Measurements from ENCODE around the gene GNPTG.
"Not testable (repeated sequence)": the region's sequence is repeated elsewhere in the genome, so short reads cannot be mapped to it uniquely, and the experiment has no call there.

Gene GNPTG

DNA sequence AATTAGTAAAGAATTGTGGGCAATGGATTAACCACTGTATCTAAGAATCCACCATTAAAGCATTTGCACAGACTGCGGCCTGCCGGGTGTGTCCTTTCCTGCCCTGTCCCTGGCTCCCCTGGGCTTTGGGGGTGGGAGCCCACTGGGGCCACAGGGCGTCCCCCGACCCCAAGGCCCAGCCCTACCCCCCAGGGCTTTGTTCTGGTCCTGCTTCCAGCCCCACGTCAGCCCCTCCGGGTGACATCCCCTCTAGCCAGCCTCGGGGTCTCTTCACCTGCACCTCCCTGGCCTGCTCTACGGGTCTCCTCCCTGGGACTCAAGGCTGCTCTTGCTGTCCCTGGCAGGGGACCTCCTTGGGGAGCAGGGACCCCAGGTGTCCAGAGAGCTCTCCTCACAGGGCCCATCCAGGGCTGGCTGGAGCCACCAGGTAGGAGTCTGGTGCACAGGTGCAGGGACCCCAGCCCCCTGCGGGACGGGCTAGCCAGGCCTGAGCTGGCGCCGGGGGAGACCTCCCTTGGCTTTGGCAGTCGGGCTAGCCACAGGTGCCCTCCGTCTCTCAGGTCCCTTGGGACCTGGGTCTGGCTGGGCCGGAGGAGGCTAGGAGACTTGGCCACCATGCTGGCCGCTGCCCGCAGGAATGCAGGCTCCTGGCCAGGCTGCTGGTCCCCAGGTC is 24.6 kb upstream of the GNPTG start:
- H3K27me3 Mint-ChIP-seq = peaks cover 6% of the 10 kb centered on the region
- H3K4me1 Mint-ChIP-seq = peaks cover 7% of the 10 kb centered on the region
- H3K27ac Mint-ChIP-seq = no peak overlapping the region
- no peaks in the 10 kb centered on the region for H3K36me3 Mint-ChIP-seq
- H3K4me3 Mint-ChIP-seq = no peak overlapping the region
- H3K9me3 Mint-ChIP-seq = no peaks in the 10 kb centered on the region

DNA sequence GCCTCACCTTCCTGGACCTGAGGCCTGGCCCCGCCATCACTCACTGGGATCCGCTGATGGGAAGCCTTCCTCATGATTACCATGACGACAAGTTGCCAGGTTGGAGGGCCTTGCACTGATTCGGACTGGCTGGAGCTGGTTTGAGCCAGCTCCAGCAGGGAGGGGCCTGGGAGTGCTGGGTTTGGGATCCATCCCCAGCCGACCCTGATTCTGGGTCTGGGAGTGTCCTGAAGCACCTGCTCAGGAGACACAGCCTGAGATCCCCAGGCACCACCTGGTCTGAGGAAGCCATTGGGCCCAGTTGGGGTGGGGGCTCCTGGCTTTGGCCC is 24.1 kb upstream of the GNPTG start:
- Mint-ChIP-seq H3K27me3 (peaks cover 7% of the 10 kb centered on the region), H3K4me1 (peaks cover 10% of the 10 kb centered on the region), H3K4me3 (no peak overlapping the region), H3K27ac (no peak overlapping the region), H3K9me3 (no peaks in the 10 kb centered on the region), H3K36me3 (no peaks in the 10 kb centered on the region)

GRCh38 chr16:1328136-1328535 is 23.6 kb upstream of the GNPTG start:
- not testable (repeated sequence) for H3K27me3 Mint-ChIP-seq, H3K9me3 Mint-ChIP-seq, H3K4me3 Mint-ChIP-seq, H3K27ac Mint-ChIP-seq, H3K36me3 Mint-ChIP-seq
- peaks cover 13% of the 10 kb centered on the region for H3K4me1 Mint-ChIP-seq

DNA sequence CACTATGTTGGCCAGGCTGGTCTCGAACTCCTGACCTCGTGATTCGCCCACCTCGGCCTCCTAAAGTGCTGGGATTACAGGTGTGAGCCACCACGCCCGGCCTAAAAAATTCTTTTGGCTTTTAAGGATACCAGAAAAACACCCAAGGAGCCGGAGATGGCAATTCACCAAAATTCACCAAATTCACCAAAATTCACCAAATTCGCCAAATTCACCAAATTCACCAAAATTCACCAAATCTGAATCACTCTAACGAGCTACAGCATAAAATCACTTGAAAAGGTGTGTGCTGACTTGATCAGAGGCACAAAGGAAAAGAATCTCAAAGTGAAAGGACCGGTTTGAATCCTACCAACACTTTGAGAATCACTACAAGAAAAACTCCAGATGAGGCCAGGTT is 22.8 kb upstream of the GNPTG start:
- H3K36me3 Mint-ChIP-seq, H3K9me3 Mint-ChIP-seq, H3K27ac Mint-ChIP-seq, H3K4me3 Mint-ChIP-seq, H3K27me3 Mint-ChIP-seq: not testable (repeated sequence)
- peaks cover 13% of the 10 kb centered on the region for H3K4me1 Mint-ChIP-seq

DNA sequence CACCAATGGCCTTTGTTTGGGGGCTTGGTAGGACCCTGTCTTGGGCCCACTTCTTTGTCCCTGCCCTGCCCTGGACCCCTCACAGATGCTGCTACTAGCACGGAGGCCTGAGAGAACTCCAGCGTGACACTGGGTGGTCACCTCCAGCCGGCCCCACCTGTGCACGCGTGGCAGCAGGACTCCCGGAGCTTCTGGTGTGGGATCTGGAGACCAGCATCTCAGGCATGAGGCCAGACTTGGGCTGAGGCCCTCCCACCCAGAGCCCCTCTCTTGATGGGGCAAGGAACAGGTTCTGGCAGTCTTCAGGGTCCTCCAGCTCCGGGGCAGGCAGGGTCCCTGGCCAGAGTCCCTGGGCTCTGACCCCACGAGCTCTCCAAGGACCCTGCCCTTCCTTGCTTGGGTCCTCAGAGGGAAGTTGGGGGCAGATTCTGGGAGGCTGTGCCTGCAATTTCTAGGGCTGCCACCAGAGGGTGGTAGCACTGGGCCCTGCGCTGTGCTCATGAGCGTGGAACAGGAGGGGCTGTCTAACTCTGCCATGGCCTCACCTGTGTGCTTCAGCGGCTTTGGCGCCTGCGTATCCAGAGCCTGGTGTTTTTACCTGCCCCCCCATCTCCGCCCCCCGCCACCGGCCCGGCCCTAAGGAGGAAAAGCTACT is 21.3 kb upstream of the GNPTG start:
- Mint-ChIP-seq H3K9me3 (no peaks in the 10 kb centered on the region), H3K27ac (no peak overlapping the region)

GRCh38 chr16:1330931-1331711 is 20.6 kb upstream of the GNPTG start:
- H3K9me3 Mint-ChIP-seq = no peaks in the 10 kb centered on the region
- no peak overlapping the region for H3K27ac Mint-ChIP-seq
- peaks cover 11% of the 10 kb centered on the region for H3K27me3 Mint-ChIP-seq
- H3K4me3 Mint-ChIP-seq = peak overlapping the region; percentile 36
- H3K36me3 Mint-ChIP-seq = no peaks in the 10 kb centered on the region
- H3K4me1 Mint-ChIP-seq = peaks cover 13% of the 10 kb centered on the region

More for the DNA sequence above, 21.3 kb upstream of the GNPTG start:
- Mint-ChIP-seq H3K36me3 (no peaks in the 10 kb centered on the region), H3K27me3 (peaks cover 11% of the 10 kb centered on the region), H3K4me3 (no peak overlapping the region), H3K4me1 (peaks cover 13% of the 10 kb centered on the region)

DNA sequence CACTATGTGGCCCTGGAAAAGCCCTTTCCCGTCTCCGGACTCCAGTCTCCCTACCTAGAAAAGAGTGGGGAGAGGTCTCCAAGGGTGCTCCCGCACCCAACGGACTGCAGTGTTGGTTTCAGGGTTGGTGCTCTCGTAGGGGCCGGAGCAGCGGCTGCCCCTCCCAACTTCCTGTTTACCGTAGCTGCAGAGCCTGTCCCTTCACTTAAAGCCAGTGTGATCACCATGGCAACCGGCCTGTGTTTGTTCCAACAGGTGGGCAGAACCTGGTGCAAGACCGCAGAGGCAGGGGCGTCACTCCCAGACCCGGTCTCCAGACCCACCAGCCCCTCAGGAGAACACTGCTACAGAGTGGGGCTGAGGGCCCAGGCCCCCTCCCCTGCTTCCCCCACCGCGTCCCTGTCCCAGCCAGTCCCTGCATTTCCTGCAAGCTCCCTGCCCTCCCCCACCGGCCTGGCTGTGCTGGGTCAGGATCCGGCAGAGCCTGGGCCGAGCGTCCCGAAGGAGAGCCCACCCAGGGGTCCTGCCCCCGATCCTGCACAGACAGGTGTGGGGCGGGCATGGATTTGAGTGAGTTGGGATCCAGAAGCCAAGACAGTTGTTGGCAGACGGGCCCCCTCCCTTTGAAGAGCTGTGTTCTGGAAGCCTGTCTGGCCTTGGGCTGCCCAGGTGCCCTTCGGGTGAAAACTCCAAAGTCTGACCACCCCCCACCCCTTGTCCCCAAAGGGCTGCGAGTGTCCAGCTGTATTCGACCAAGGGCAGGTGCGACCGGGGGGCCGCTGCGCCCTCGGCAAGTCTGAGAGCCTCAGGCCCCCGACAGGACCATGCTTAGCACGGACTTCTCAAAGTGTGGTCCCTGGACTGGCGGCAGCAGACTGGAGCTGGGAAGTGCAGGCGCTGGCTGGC is 19.8 kb upstream of the GNPTG start:
- Mint-ChIP-seq H3K27ac (no peak overlapping the region), H3K4me1 (peaks cover 13% of the 10 kb centered on the region), H3K9me3 (no peaks in the 10 kb centered on the region), H3K36me3 (no peaks in the 10 kb centered on the region), H3K27me3 (peaks cover 11% of the 10 kb centered on the region), H3K4me3 (peak overlapping the region; percentile 78)

DNA sequence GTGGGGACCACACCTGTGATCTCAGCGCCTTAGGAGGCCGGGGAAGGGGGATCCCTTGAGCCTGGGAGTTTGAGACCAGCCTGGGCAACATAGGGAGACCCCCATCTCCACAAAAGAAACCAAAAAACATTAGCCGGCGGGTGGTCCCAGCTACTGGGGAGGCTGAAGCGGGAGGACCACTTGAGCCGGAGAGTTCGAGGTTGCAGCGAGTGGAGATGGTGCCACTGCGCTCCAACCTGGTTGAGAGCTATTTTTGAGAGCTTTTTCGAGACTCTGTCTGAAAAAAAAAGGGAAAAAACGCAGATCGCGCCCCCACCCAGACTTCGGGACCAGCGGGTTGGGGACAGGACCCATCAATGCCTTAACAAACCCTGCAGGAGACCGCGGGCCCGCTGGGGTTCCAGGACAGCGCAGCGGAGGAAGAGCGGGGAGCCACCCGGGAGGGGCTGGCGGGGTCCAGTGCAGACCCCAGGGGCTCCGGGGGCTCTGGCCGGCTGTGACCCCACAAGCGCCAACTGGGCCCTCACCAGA is 19.0 kb upstream of the GNPTG start:
- H3K27ac Mint-ChIP-seq = no peak overlapping the region
- peaks cover 13% of the 10 kb centered on the region for H3K4me1 Mint-ChIP-seq
- H3K36me3 Mint-ChIP-seq = no peaks in the 10 kb centered on the region
- no peaks in the 10 kb centered on the region for H3K9me3 Mint-ChIP-seq
- H3K27me3 Mint-ChIP-seq = peaks cover 11% of the 10 kb centered on the region
- peak overlapping the region; percentile 78 for H3K4me3 Mint-ChIP-seq

GRCh38 chr16:1333149-1333812 is 18.4 kb upstream of the GNPTG start, which contains the start of gene BAIAP3:
BAIAP3 (plus strand) TSS chr16:1333645; CDS start chr16:1338550, 4,905 bp downstream.
- Mint-ChIP-seq H3K27ac (no peak within 1 kb of the TSS), H3K9me3 (no peaks in the 10 kb centered on the region)

GRCh38 chr16:1333854-1334700 is 17.7 kb upstream of the GNPTG start:
- Mint-ChIP-seq H3K4me1 (peaks cover 13% of the 10 kb centered on the region), H3K36me3 (no peaks in the 10 kb centered on the region), H3K27ac (no peak overlapping the region), H3K9me3 (no peaks in the 10 kb centered on the region), H3K4me3 (no peak overlapping the region), H3K27me3 (peaks cover 11% of the 10 kb centered on the region)

More at GRCh38 chr16:1333149-1333812, 18.4 kb upstream of the GNPTG start, which contains the start of gene BAIAP3:
- Mint-ChIP-seq H3K36me3 (no peaks in the 10 kb centered on the region), H3K27me3 (peaks cover 11% of the 10 kb centered on the region), H3K4me3 (peak within 1 kb of the TSS; percentile 78), H3K4me1 (peaks cover 13% of the 10 kb centered on the region)

GRCh38 chr16:1334739-1335138 is 17.0 kb upstream of the GNPTG start:
- Mint-ChIP-seq H3K36me3 (no peaks in the 10 kb centered on the region), H3K27me3 (peaks cover 11% of the 10 kb centered on the region), H3K4me3 (no peak overlapping the region), H3K9me3 (no peaks in the 10 kb centered on the region), H3K4me1 (peaks cover 13% of the 10 kb centered on the region), H3K27ac (no peak overlapping the region)

DNA sequence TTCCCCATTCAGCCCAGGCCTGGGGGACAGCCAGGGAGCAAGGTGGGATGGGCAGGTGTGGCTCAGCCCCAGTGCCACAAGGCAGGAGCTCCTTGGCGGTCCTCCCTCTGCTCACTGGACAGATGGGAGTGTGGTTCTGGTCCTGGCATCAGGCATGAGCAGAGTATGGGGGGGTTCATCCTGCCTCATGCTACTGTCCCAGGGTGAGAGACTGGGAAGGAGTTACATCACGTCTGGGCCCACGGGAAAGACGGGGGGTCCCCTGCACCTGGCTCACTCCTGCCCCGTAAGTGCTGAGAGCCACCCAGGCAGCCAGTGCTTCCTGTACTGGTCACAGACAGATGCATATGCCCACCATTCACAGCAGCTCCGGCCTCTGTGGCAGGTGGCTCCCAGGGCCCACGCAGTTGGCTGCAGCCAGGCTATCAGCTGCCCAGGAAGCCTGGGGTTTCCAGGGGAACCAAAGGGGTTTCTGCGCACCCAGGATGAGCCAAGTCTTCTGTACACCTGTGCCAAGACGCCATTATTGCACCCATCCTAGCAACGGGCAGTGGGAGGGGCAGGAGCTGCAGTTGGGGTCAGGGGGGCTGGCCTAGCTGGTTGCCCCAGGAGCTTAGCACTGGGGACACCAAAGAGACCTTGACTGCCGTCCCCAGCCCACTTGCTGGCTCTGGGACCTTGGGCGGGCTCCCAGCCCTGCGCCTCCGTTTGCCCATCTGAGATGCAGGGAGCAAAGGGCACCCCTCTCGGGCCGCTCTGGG is 16.3 kb upstream of the GNPTG start:
- Mint-ChIP-seq H3K27me3 (peaks cover 11% of the 10 kb centered on the region), H3K36me3 (no peaks in the 10 kb centered on the region), H3K4me3 (no peak overlapping the region), H3K9me3 (no peaks in the 10 kb centered on the region), H3K27ac (no peak overlapping the region), H3K4me1 (peaks cover 13% of the 10 kb centered on the region)

DNA sequence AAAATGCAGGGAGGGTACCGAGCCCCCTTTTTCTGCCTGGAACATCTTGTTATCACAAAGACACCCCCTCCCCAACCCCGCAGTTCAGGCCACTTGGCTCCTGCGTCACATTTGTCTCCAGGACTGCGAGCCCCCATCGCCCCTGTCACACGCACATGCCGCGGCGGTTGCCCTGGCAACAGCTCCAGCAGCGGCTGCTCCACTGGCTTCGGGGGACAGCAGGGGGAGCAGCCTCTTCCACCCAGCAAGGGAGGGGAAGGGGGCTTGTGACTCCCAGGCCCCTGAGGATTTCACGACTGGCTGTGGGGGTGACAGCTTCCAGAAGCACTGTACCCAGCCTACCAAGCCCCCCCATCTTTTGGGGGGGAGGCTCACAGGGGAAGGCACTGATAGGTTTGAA is 15.7 kb upstream of the GNPTG start:
- no peaks in the 10 kb centered on the region for H3K36me3 Mint-ChIP-seq
- H3K9me3 Mint-ChIP-seq = no peaks in the 10 kb centered on the region
- H3K27ac Mint-ChIP-seq = no peak overlapping the region
- no peak overlapping the region for H3K4me3 Mint-ChIP-seq
- peaks cover 11% of the 10 kb centered on the region for H3K27me3 Mint-ChIP-seq
- peaks cover 13% of the 10 kb centered on the region for H3K4me1 Mint-ChIP-seq
